Loucy (cell line): ENCODE results near the gene RAPGEF5.

Experiments
- H2AFZ ChIP-seq: fragments of 200-600 bp; sonication (generic); 2 replicates; pipeline ENCODE4 v1.6.0; 2016; ENCODE audit warnings: antibody characterized with exemption, mild to moderate bottlenecking, low read length, moderate library complexity
- H3F3A ChIP-seq: fragments of 200-600 bp; 2 replicates; pipeline ENCODE4 v1.6.0; 2016; ENCODE audit warnings: antibody characterized with exemption, low read depth, mild to moderate bottlenecking
- H3K27me3 ChIP-seq: fragments of 200-600 bp; sonication (generic); 2 replicates; pipeline ENCODE4 v1.6.1; 2014; ENCODE audit warnings: low read length, mild to moderate bottlenecking; ENCODE audit not compliant: insufficient read depth, poor library complexity, severe bottlenecking
- H3K36me3 ChIP-seq: fragments of 200-600 bp; sonication (generic); 2 replicates; pipeline ENCODE4 v1.6.1; 2016; ENCODE audit warnings: low read length; ENCODE audit not compliant: insufficient read depth
- H3K4me1 ChIP-seq: fragments of 200-600 bp; sonication (generic); 2 replicates; pipeline ENCODE4 v1.5.1; 2014; ENCODE audit warnings: low read length, mild to moderate bottlenecking; ENCODE audit not compliant: insufficient read depth, poor library complexity, severe bottlenecking
- H3K4me2 ChIP-seq: fragments of 200-600 bp; sonication (generic); 2 replicates; pipeline ENCODE4 v1.6.0; 2014; ENCODE audit warnings: antibody characterized with exemption, low read length, low read depth, mild to moderate bottlenecking; ENCODE audit not compliant: poor library complexity, severe bottlenecking
- H3K4me3 ChIP-seq: fragments of 200-600 bp; sonication (generic); 2 replicates; pipeline ENCODE4 v1.5.1; 2014; ENCODE audit warnings: low read length, mild to moderate bottlenecking, mixed read lengths; ENCODE audit not compliant: poor library complexity, severe bottlenecking
- H3K79me2 ChIP-seq: fragments of 200-600 bp; sonication (generic); 2 replicates; pipeline ENCODE4 v1.6.1; 2014; ENCODE audit warnings: low read length; ENCODE audit not compliant: insufficient read depth
- H3K9ac ChIP-seq: fragments of 200-600 bp; sonication (generic); 2 replicates; pipeline ENCODE4 v1.6.0; 2014; ENCODE audit warnings: mild to moderate bottlenecking, low read depth, low read length, moderate library complexity; ENCODE audit not compliant: poor library complexity, severe bottlenecking
- H3K9me2 ChIP-seq: fragments of 200-600 bp; sonication (generic); replicated peaks from 2 replicates; pipeline ENCODE4 v1.6.1; 2016; ENCODE audit warnings: low read depth, low read length, mixed read lengths
- H3K9me3 ChIP-seq: fragments of 200-600 bp; sonication (generic); 2 replicates; pipeline ENCODE4 v1.6.1; 2014; ENCODE audit warnings: mild to moderate bottlenecking, antibody characterized with exemption, low read length, low read depth; ENCODE audit not compliant: insufficient read depth
- H4K20me1 ChIP-seq: fragments of 200-600 bp; sonication (generic); 2 replicates; pipeline ENCODE4 v1.6.0; 2014; ENCODE audit warnings: antibody characterized with exemption, low read length, mild to moderate bottlenecking; ENCODE audit not compliant: insufficient read depth, poor library complexity, severe bottlenecking
- CTCF ChIP-seq: fragments of 200-600 bp; sonication (generic); conservative IDR thresholded peaks from 2 replicates; pipeline ENCODE4 v1.5.1; 2014; ENCODE audit warnings: mild to moderate bottlenecking, antibody characterized with exemption, low read length
- EZH2phosphoT487 ChIP-seq: fragments of 200-600 bp; IDR thresholded peaks from 2 replicates; pipeline ENCODE4 v1.6.1; 2018; ENCODE audit warnings: antibody characterized with exemption, mild to moderate bottlenecking, moderate library complexity, borderline replicate concordance

The RAPGEF5 gene

GRCh38 chr7:22319424-22320403, 37.2 kb downstream of the RAPGEF5 start:
- Histone ChIP-seq H3K36me3 (peaks cover 6% of the 10 kb centered on the region), H3K4me1 (peaks cover 5% of the 10 kb centered on the region), H4K20me1 (no peaks in the 10 kb centered on the region), H3K9me2 (no peaks in the 10 kb centered on the region), H3F3A (no peaks in the 10 kb centered on the region), H3K4me2 (no peak overlapping the region), H2AFZ (no peak overlapping the region), H3K79me2 (no peaks in the 10 kb centered on the region), H3K9ac (no peak overlapping the region), H3K27me3 (no peaks in the 10 kb centered on the region), H3K4me3 (no peak overlapping the region), H3K9me3 (no peaks in the 10 kb centered on the region)
- TF ChIP-seq EZH2phosphoT487 (no peak), CTCF (no peak)

GRCh38 chr7:22318376-22318775, 38.6 kb downstream of the RAPGEF5 start:
- H3K9me3 ChIP-seq: no peaks in the 10 kb centered on the region
- H3K79me2 ChIP-seq: no peaks in the 10 kb centered on the region
- H3K27me3 ChIP-seq: no peaks in the 10 kb centered on the region
- no peak overlapping the region for H3K4me2 ChIP-seq
- no peak overlapping the region for H3K4me3 ChIP-seq
- peaks cover 5% of the 10 kb centered on the region for H3K4me1 ChIP-seq
- H4K20me1 ChIP-seq: no peaks in the 10 kb centered on the region
- no peak overlapping the region for H2AFZ ChIP-seq
- no peaks in the 10 kb centered on the region for H3F3A ChIP-seq
- no peak overlapping the region for H3K9ac ChIP-seq
- H3K9me2 ChIP-seq: no peaks in the 10 kb centered on the region
- no peak for TF ChIP-seq CTCF
- no peak for TF ChIP-seq EZH2phosphoT487
- peaks cover 18% of the 10 kb centered on the region for H3K36me3 ChIP-seq

GRCh38 chr7:22317632-22318031, 39.3 kb downstream of the RAPGEF5 start:
- no peaks in the 10 kb centered on the region for H3K79me2 ChIP-seq

More at GRCh38 chr7:22317632-22318031, 39.3 kb downstream of the RAPGEF5 start:
- no peaks in the 10 kb centered on the region for H3F3A ChIP-seq
- H3K9me2 ChIP-seq: no peaks in the 10 kb centered on the region
- H3K4me3 ChIP-seq: no peak overlapping the region
- H2AFZ ChIP-seq: no peak overlapping the region
- H3K36me3 ChIP-seq: peaks cover 20% of the 10 kb centered on the region
- no peaks in the 10 kb centered on the region for H3K27me3 ChIP-seq
- H4K20me1 ChIP-seq: no peaks in the 10 kb centered on the region
- H3K4me2 ChIP-seq: no peak overlapping the region
- peaks cover 5% of the 10 kb centered on the region for H3K4me1 ChIP-seq
- no peaks in the 10 kb centered on the region for H3K9me3 ChIP-seq
- TF ChIP-seq EZH2phosphoT487 (no peak), CTCF (no peak)
- H3K9ac ChIP-seq: no peak overlapping the region
